Ascending aorta (tissue), 2 donors: ENCODE data around the gene UPK1B. TPM values are rescaled to one million over a fixed set of nuclear protein-coding genes. Genes with fewer than 3 reads are reported as not detected.
"Not testable (repeated sequence)": the region's sequence is repeated elsewhere in the genome, so short reads cannot be mapped to it uniquely, and the experiment has no call there.

Experiments used
- DNase-seq, 2 donors: peaks; one replicate each; pipeline ENCODE4 v3.0.0-alpha.2; 2019; ENCODE audit warnings: low spot score in 2 of 2
- H3K27ac ChIP-seq, 2 donors: fragments of 200-600 bp; sonication (generic); one replicate each; pipeline ENCODE4 v1.5.1; 2016 to 2017; ENCODE audit warnings: mild to moderate bottlenecking in 1 of 2
- H3K27me3 ChIP-seq: fragments of 200-600 bp; sonication (generic); one replicate; pipeline ENCODE4 v1.5.1; 2017
- H3K36me3 ChIP-seq, 2 donors: fragments of 200-600 bp; sonication (generic); one replicate each; pipeline ENCODE4 v1.5.1; 2016
- H3K4me1 ChIP-seq, 2 donors: fragments of 200-600 bp; sonication (generic); one replicate each; pipeline ENCODE4 v1.5.1; 2016 to 2017; ENCODE audit warnings: mild to moderate bottlenecking in 1 of 2
- H3K4me3 ChIP-seq, 2 donors: fragments of 200-600 bp; sonication (generic); one replicate each; pipeline ENCODE4 v1.5.1; 2016 to 2017; ENCODE audit warnings: mild to moderate bottlenecking in 1 of 2
- H3K9me3 ChIP-seq, 2 donors: fragments of 200-600 bp; sonication (generic); one replicate each; pipeline ENCODE4 v1.5.1; 2016
- CTCF ChIP-seq, 3 experiments: fragments of 200-600 bp in 2 of 3; fragments of 450-650 bp in 1 of 3; sonication (generic) in 2 of 3; IDR thresholded peaks; one replicate each; pipeline ENCODE4 v1.5.1; 2016 to 2019; ENCODE audit warnings: antibody characterized with exemption in 3 of 3, mild to moderate bottlenecking in 1 of 3, moderate library complexity in 1 of 3
- intact Hi-C: fragments of 100-400 bp; cut with DNase I; formaldehyde crosslinking; loops from one replicate; pipeline ENCODE4 v1.15.1; 2023
- total RNA-seq: library from RNA; depleted of rRNA; stranded (reverse); fragments of >200 nt; gene quantifications from one replicate; pipeline ENCODE4 v1.1.0, GENCODE V29; 2016

The UPK1B gene
- total RNA-seq, 1 donor from 2014 or later = not detected

- H3K27ac ChIP-seq = no peak overlapping the region
- H3K36me3 ChIP-seq = no peaks in the 10 kb centered on the region
- H3K27me3 ChIP-seq = no peaks in the 10 kb centered on the region
- peaks cover 0 to 10% of the 10 kb centered on the region in 2 donors for H3K9me3 ChIP-seq
- no peak for DNase-seq
- no peak for TF ChIP-seq CTCF (IDR thresholded peaks at IDR 0.05)
- intact Hi-C loops = no loop called here
- no peaks in the 10 kb centered on the region for H3K4me1 ChIP-seq
- no peak overlapping the region for H3K4me3 ChIP-seq
These were observed 23.9 kb upstream of the UPK1B start for GRCh38 chr3:119149484-119149883.

GRCh38 chr3:119156868-119157267, 16.5 kb upstream of the UPK1B start:
- intact Hi-C loops = no loop called here
- Histone ChIP-seq H3K4me3 (no peak overlapping the region), H3K9me3 (peaks cover 0 to 21% of the 10 kb centered on the region in 2 donors), H3K36me3 (no peaks in the 10 kb centered on the region), H3K27ac (no peak overlapping the region), H3K4me1 (no peaks in the 10 kb centered on the region), H3K27me3 (no peaks in the 10 kb centered on the region)
- no peak for DNase-seq
- TF ChIP-seq CTCF (IDR thresholded peaks at IDR 0.05) = no peak

GRCh38 chr3:119157971-119158370, 15.4 kb upstream of the UPK1B start:
- Histone ChIP-seq H3K27me3 (no peaks in the 10 kb centered on the region), H3K36me3 (no peaks in the 10 kb centered on the region), H3K4me3 (no peak overlapping the region), H3K4me1 (no peaks in the 10 kb centered on the region), H3K27ac (no peak overlapping the region), H3K9me3 (peaks cover 0 to 24% of the 10 kb centered on the region in 2 donors)
- intact Hi-C loops = no loop called here
- TF ChIP-seq CTCF (IDR thresholded peaks at IDR 0.05) = no peak
- DNase-seq = no peak

GRCh38 chr3:119160361-119160760, 13.0 kb upstream of the UPK1B start:
- DNase-seq = no peak
- no peak overlapping the region for H3K4me3 ChIP-seq
- H3K4me1 ChIP-seq = no peaks in the 10 kb centered on the region
- H3K27me3 ChIP-seq = no peaks in the 10 kb centered on the region
- H3K9me3 ChIP-seq = peaks cover 0 to 16% of the 10 kb centered on the region in 2 donors
- TF ChIP-seq CTCF (IDR thresholded peaks at IDR 0.05) = no peak
- H3K36me3 ChIP-seq = no peaks in the 10 kb centered on the region
- no peak overlapping the region for H3K27ac ChIP-seq
- intact Hi-C loops = no loop called here

GRCh38 chr3:119160815-119161214, 12.6 kb upstream of the UPK1B start:
- no peaks in the 10 kb centered on the region for H3K4me1 ChIP-seq
- H3K9me3 ChIP-seq = peaks cover 0 to 16% of the 10 kb centered on the region in 2 donors
- H3K4me3 ChIP-seq = no peak overlapping the region
- no peak for TF ChIP-seq CTCF (IDR thresholded peaks at IDR 0.05)
- no peaks in the 10 kb centered on the region for H3K36me3 ChIP-seq
- H3K27ac ChIP-seq = no peak overlapping the region
- intact Hi-C loops = no loop called here
- DNase-seq = no peak
- H3K27me3 ChIP-seq = no peaks in the 10 kb centered on the region

GRCh38 chr3:119161240-119161639, 12.2 kb upstream of the UPK1B start:
- H3K27ac ChIP-seq = no peak overlapping the region
- H3K9me3 ChIP-seq = peaks cover 0 to 16% of the 10 kb centered on the region in 2 donors
- H3K4me3 ChIP-seq = no peak overlapping the region
- DNase-seq = no peak
- H3K4me1 ChIP-seq = no peaks in the 10 kb centered on the region
- TF ChIP-seq CTCF (IDR thresholded peaks at IDR 0.05) = no peak
- H3K27me3 ChIP-seq = no peaks in the 10 kb centered on the region
- intact Hi-C loops = no loop called here
- H3K36me3 ChIP-seq = no peaks in the 10 kb centered on the region

GRCh38 chr3:119164745-119165144, 8.7 kb upstream of the UPK1B start:
- H3K36me3 ChIP-seq, DNase-seq, H3K4me1 ChIP-seq, H3K27me3 ChIP-seq, intact Hi-C loops, H3K27ac ChIP-seq, H3K4me3 ChIP-seq, H3K9me3 ChIP-seq: not testable (repeated sequence)
